Activated CD4-positive, alpha-beta T cell treated with anti-CD3 and anti-CD28 coated beads for 4 hours (primary cell): ENCODE measurements around the gene GIT2.

Source experiments
- DNase-seq, 2 donors: peaks; one replicate each; pipeline ENCODE4 v3.0.0-alpha.2; 2020

Gene GIT2

DNA sequence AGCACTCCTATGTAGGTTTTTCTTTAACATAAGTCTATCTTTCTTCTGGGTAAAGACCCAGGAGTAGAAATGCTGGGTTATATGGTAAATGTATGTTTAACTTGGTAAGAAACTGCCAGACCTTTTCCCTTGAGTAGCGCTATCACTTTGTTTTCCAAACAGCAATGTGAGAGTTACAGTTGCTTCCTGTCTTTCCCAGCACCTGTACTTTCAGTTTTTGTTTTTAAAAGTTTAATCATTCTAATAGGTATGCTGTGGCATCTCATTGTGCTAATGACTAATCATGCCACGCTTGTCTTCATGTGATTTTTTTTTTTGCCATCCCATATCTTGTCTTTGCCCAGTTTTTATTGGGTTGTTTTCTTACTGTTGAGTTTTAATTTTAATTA lies 28.1 kb downstream of the GIT2 start:
- no peak for DNase-seq

DNA sequence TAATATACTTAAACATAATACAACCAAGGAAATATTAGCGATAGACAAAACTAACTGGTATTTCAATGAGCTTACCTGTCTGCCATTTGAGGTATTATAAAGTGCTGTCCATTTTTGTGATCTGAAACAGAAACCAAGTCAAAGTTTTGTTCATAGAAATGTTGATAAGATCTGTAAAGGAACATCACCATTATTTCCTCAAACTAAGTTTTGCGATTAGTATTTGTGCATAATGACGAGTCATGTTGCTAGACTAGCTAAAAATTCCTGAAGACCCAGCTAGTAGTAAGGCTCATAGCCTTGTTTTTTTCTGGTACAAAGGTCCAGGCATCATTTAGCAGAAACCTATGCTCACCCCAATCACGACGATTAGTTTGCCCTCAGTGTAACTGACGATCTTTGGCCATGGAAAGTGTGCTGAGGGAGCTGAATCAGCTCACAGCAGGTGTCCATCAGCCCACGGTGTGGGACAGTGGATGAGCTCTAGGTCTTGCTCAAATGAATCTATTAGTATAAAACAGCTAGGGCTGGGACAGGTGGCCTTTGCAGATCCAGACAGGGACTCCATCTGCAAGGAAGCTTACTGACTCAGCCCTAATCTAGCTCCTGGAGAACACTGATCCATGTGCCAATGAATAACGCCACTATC lies 28.7 kb downstream of the GIT2 start:
- no peak for DNase-seq

DNA sequence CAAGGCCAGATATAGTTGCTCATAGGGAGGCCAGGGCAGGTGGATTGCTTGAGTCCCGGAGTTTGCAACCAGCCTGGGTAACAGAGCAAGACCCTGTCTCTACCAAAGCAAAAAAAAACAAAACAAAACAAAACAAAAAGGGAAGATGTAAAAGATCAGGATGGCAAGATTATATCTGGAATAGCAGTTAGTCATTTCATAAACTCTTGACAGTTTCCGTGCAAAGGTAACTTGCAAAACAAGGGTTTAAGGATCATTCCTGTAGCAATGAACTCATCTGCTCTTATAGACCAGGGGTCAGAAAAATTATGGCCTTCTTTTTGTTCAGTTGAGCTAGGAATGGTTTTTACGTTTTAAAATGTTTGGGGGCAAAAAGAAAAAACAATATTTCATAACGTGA lies 29.6 kb downstream of the GIT2 start:
- no peak for DNase-seq

DNA sequence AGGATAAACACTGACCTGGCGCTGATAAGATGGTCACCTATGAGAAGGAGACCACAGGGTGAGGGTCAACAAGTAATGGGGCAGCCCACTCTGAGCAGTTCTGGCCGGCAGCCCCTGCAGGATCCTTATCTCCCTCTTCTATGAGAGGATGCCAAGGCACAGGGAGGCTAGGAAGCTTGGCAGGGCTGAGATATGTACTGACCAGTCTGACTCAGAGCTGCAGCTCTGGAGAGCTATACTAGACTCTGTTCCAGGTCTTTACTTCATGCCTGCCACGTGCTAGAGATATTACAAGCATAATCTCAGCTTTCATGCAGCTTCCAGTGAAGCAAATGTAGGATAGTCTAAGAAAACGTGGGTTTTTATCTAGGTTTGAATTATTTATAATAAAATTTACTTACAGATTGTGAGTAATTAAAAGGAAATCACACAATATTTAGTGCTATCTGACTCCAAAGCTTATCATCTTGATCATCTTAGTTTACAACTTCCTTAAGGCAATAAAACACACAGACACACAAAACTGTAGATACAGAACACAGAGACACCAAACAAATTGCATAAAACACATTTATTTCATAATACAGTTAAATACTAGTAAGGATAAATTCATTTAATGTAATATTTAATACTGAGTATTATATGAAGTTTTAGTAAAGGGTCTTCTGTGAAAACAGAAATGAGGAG lies 32.3 kb downstream of the GIT2 start:
- no peak for DNase-seq

DNA sequence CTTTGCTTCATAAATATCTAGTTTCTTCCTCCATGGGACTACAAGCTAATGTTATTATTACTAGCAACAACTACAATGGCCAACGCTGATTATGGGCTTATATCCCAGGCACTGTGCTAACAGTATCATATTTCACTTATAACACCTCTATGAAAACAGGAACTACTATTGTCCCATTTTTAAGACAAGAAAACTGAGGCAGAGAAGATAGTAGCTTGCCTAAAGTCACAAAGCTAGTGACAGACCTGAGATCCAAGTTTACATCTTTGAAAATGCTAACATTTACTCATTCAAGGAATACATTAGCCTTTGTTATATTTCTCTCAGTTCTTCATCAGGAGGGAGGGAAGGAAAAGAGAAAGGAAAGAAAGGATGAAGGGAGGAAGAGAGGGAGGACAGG lies 32.8 kb downstream of the GIT2 start:
- no peak for DNase-seq

DNA sequence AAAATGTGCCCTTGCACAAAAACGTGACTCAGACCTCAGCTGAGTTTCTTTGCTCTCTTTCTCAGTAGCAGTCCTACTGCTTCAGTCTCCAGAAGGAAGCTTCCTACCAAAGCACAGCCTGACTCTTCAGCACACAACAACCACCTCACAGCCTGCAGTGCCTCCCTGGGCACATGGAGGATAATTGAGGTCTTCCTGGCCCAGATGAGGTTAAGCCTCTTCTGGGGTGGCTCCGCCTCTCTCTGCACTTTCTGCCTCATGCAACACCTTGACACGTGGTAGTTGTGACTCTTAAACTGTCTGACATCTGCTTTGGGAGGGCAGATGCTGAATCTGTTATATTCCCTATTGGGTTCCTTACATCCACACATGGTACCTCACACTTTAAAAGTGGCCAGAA lies 33.8 kb downstream of the GIT2 start:
- DNase-seq, result no peak

DNA sequence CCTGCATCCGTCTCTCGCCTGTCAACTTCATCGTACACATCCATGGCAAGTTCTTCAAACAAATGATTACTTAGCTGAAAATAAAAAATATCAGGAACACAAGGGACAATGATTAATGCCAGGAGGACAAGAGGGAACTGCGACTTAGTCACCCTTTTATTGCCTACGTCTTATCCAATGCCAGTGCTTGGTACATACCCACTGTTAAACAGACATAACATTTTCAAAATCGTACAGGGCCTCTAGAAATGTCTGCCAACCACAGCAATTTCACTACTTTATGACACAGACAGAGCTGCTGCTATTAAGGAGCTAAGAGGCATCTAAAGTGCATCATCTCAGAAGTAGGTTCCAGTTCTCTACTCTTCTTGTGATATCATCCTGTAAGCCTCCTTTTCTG lies 34.6 kb downstream of the GIT2 start:
- no peak for DNase-seq

DNA sequence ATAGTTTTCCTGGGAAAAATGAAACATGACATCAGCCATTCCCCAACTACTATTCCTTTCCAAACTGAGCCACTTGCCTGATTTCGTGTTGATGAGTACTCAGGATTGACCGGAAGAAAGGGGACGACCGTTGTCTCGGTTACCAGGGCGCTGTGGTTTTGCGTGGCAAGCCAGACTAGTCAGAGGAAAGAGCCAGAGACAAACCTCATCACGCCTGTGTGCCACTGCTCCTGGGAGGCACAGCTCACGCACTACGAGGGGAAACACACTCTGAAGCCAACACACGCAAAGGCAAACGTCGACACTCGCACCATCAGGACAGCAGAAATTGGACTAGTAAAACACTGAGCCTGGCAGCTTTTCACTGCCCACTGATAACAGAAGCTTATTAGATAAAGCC lies 35.0 kb downstream of the GIT2 start:
- no peak for DNase-seq

DNA sequence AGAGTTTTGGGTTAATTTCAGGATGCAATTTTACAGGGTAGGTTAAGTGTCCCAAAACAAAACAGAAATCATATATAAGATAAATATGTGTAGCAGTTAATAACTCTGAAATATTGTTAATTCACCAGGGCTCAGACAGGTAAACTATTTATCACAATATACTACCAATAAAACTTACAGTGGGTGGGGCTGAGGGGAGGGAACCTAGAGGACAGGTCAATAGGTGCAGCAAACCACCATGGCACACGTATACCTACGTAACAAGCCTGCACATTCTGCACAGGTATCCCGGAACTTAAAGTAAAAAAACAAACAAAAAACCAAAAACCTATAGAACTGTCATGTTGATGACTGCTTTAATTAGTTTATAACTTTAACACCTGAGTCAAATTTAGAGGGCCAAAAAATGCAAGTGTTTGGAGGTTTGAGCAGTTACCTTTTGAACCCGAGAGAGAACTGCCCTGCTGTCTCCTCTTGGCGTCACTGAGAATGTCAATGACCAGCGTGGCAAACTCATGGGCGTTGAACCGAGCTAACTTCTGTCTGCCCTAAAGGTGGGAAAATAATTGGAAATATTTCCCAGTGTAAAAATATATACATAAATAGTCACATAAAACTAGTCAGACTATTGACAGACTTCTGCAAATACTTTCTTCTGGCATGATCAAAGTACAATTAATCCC lies 36.6 kb downstream of the GIT2 start:
- no peak for DNase-seq

DNA sequence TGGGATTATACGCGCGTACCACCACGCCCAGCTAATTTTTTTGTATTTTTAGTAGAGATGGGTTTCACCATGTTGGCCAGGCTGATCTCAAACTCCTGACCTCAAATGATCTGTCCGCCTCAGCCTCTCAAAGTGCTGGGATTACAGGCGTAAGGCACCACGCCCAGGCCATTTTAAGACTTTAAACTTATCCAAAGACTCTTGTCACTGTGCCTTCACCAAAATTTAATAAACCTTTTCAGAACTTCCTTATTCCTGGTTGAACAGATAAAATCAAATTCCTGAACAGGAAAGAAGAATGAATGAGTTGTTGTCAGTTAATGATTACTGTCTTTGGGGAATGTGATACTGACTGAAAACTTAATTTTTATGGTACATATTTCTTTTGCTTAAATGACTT lies 37.8 kb downstream of the GIT2 start:
- DNase-seq, result no peak

DNA sequence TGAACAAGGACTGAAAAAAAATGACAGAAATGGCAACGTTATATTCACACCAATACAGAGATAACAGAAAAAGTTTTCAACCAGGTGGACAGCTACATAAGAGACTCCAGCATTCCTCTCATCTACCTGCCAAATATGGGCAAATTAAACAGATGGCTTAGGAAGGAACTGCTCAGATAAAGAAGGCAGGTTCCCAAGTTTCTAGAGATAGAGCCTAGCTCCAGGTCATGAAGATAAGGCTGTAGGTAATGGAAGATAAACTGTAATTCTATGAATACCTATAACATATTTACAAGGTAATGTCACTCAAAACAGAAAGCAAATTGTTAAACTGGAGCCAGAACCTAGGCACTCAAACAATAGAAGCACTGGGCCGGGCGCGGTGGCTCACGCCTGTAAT lies 42.5 kb downstream of the GIT2 start:
- no peak for DNase-seq

DNA sequence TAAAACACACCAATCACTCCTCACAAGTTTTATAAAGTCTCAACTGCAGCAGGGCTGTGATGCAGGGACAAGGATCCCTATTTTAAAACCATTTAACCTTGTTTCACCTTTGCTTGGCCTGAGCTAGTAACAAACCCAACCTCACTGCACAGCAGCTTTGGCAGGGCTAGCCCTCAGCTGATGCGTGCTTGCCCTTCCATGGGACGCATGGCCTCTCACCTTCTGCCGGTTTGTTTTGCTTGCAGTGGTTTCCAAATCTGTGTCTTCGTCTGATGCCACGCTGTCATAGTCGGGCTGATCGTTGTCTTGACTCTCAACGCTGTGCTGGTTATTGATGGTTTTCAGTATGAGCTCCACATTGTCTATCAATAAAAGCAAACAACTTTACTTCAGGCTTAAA lies 43.3 kb downstream of the GIT2 start:
- no peak for DNase-seq

DNA sequence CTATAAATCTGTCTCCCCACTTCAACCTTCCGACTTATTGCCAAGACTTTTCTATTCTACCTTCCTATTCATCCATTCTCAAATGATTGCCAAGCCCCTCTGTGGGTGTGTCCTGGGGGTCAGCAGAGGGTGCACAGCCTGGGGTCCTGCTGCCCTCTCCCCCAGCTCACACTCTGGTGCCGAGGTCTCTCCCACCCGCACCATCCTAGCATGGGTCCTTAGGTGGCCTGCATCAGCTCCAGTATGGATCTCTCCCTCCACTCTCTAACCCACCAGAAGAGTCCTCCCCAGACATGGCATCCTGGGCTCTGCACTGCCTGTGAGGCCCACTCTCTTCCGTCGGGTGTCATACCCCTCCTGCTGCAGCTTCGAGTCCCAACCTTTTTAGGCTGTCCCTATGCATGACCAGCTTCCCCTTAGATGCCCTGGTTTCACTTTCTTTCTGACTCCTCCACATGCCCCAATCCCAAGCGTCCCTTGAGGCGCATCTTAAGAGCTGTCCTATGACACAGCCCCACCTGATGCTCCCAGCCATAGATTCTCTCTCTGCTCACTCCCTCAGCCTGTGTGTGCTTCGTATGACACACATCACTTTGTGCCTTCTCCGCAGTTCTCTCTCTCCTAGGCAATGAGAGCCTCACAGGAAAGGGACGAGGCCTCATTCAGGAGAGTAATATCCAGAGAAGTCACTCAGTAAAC lies 43.9 kb downstream of the GIT2 start:
- no peak for DNase-seq

DNA sequence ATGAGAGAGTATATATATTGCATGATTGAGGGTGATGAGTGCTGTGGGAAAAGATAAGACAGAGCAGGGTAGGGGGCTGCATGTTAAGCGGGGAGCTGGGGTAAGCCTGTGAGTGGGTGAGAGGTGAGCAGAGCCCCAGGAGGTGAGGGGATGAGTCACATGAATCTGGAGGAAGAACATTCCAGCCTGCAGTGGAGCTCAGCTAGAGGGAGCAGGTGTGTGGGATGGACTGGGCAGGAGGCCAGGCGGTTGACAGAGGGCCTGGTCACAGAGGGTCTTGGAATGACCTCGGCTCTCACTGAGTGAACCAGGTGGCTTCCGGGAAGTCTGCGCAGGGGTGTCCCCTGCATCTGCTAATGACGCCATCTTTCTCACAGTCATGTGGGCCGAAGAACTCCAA lies 44.4 kb downstream of the GIT2 start:
- DNase-seq, result no peak

DNA sequence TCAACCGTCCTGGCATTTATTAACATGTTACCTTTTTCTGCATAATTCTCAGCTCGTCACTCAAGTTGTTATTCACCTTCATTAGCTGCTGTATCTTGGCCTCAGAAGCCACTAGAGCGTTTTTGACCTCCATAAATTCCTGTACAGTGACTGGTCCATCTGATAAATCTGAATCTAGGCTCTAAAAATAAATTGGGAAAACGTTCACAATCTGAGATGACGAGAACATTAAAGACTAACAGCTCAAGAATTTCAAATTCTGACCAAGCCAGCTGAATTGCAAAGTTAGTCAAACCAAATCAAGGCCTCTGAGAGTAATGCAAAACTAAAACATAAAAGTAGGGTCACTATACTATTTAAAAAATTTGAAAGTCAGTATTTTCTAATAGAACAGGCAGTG lies 45.0 kb downstream of the GIT2 start:
- DNase-seq, result no peak

DNA sequence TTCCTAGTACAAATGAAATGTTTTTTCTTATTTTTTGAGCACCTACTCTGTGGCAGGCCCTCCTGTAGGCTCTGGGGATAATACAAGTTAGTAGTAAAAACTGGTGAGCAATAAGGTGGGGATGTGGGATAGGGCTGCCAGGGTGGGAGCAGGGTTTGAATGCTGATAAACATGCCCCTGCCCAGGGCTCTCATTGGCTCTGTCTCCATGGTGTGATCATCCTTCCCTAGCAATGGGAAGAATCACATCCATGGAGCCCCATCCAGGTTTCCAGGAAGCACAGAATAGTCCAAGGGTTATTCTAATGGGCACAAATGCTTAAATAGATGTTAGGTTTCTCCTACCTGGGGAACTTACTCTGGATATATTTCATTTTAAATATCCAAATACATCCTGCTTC lies 45.5 kb downstream of the GIT2 start:
- DNase-seq, result no peak

DNA sequence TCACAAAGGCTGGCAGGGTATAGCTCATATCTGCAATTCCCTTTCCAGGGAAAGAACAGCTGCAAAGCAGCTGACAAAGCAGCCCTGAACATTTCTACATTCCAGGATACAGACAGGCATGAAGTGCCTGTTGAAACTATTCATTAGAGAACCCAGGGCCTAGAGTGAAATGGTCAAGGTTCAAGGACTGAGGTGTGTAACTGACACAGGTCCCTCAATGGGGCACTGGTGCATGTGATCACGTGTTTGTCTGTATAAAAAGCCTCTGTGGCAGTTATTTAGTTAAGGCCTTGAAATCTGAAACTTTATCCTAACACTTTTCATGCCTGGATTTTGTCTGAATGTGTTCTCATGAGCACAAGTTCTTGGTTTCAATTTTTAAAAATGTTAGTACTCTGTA lies 47.1 kb downstream of the GIT2 start:
- DNase-seq, result no peak

DNA sequence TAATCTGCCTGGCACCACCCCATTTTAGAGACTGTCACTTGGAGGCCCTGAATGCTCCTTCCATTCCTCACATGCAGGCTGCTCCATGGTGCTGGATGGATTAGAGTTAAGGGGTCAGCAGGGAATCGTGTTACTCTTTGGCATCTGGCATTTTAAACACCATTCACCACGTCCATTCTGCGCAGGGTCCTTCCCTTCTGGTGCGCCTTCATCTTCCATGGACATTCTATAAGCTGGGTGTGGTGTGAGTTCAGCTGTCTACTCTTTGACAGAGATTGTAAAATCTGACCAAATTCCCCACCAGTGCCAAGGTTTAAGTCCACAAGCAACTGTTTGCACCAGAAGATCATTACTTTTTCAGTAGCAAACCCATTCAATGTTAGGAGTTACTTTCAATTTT lies 47.8 kb downstream of the GIT2 start:
- no peak for DNase-seq

DNA sequence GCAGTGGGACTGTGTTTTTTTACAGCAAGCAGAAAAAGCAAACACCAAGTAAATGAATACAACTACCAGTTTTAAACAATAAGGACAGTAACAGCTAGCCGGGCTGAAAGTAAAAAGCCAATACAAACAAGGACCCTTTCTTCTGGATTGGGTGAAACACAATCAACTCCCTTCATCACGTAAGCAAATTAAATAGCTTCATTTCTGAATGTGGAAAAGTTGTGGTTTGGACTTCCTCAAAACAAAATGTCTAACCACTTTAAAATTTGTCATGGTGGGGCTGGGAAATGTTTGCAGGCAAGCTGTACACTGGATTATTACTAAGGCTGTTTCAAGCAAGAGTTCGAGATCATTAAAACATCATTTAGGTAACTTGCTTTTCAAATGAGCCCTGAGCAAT lies 48.6 kb downstream of the GIT2 start:
- DNase-seq, result no peak

DNA sequence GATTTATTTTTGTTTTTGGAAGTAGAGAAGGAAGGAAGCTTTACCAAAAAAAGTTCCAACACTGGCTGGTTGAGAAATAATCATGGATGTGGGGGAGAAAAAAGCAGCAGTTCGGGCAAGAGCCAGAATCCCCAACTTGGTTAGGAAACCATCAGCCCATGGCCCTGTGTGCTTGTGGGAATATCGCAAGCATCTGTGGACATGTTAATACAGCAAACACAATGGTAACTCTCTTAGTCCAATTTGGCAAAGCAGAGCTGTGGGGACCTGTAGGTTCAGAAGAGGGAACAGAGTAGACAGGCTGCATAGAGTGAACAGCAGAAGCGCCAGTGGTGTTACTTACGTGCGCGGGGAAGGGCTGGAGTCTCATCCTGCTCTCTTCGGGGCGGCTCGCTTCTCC lies 49.3 kb downstream of the GIT2 start:
- DNase-seq, result no peak

DNA sequence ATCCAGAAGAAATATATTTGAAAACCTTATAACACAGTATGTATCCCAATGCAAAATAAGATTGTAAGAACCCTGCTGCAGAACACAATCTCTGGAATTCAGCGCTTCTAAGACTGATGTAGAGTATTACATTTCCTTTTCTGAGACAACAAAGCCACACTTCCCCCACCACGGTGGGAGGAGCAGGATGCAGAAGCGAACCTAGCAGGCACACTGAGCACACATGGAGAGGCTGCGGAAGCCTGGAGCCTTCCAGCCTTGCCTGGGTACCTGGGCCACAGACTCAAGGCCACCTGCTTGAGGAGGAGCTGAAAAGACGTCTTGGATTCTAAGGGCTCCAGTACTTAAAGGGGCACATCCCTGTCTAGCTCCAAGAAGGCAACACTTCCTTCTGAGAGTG lies 49.7 kb downstream of the GIT2 start:
- no peak for DNase-seq

DNA sequence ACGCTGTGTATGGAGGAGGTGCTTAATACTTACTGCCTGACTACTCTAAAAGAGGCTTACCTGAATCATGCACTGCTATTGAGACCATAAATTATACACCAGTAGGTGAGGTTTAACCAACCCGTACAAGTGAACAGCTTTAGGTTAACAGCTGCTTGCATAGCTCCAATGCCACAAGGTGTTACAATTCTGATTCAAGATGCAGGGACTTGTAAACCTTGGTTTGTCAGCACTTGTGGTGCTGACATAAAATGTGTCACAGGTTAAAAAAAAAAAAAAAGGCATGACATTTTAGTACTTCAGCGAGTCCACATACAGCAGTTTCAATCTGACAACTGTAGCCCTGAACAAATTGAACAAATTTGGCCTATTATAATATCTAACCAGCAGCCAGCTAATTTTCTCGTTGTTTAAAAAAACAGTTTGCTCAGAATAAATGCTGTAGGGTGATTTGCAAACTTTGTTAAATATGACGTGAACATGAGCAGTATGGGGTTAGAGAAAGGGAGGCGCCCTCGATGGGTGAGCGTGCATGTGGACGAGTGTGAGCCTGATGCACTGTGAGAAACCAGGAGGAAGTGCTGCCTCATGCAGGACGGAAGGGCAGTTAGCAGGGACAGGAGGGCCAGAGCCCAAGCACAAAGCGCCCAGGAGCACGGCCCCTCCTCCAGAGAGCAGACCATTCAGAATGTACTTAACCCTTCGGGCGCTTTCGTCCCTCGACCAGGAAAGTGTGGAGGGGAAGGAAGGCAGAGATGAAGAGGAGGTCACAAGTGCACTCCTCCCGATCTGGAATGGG lies 51.4 kb downstream of the GIT2 start:
- DNase-seq, result no peak

DNA sequence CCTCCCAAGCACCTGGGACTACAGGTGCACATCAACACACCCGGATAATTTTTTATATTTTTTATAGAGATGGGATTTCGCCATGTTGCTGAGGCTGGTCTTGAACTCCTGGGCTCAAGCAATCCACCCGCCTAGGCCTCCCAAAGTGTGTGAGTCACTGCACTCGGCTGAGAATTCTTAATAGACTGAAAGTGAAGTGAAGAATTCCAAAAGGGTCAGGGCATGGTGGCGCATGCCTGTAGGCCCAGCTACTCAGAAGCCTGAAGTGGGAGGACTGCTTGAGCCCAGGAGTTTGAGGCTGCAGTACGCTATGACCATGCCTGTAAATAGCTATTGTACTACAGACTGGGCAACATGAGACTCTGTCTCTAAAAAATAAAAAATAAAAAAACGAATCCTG lies 52.4 kb downstream of the GIT2 start:
- DNase-seq, result no peak
